ENCODE measurements around the gene FBXO31. TPM values are rescaled to one million over a fixed set of nuclear protein-coding genes. Genes with fewer than 3 reads are reported as not detected.

The FBXO31 gene
- total and polyA plus RNA-seq, 10 of the 15 experiments (the other 5 are each of a cell fraction or from before 2014, with no cell fraction given): 0.19 to 33.1 (median 10.3) TPM

GRCh38 chr16:87392821-87393679 is 9.5 kb upstream of the FBXO31 start:
- ChIA-PET SMC1A (ENCODE audit: uncharacterized antibody, unreplicated experiment) (interaction anchor here (0.5 to 2.6 kb wide), 4 partner anchors 9 to 76 kb away, joined by 3 to 8 read pairs (median 6); partner anchors contain the start of gene C16orf95), CTCF (interaction anchor here (0.6 to 2.7 kb wide), 6 partner anchors 10 to 244 kb away, joined by 3 to 40 read pairs (median 6); partner anchors contain the start of genes C16orf95 and FBXO31), POLR2A (interaction anchor here (0.9 to 5.5 kb wide), 3 partner anchors 10 to 76 kb away, joined by 3 to 36 read pairs (median 3); partner anchors contain the start of genes C16orf95 and FBXO31), RAD21 (ENCODE audit: unreplicated experiment) (interaction anchor here (0.6 to 2.4 kb wide), 2 partner anchors 375 to 384 kb away, joined by 3 to 5 read pairs; no protein-coding TSS in a partner anchor)
- ATAC-seq (no peak), DNase-seq (ENCODE audit: low read depth, low spot score) (no peak), FAIRE-seq (no peak)
- no peaks in the 10 kb centered on the region for H3K27me3 ChIP-seq (replicated peaks in 1 of 2; ENCODE audit: control insufficient read depth in 2 of 2, insufficient read depth in 2 of 2, low read length in 1 of 2)
- H3K36me3 ChIP-seq (ENCODE audit: control insufficient read depth in 2 of 2, insufficient read depth in 2 of 2, low read length in 1 of 2): no peaks in the 10 kb centered on the region
- 2% methylated on average over 46 of the region's 53 CpGs for WGBS (ENCODE audit: insufficient coverage, insufficient replicate concordance, low lambda C conversion rate, missing lambda C conversion rate)
- H3K27ac ChIP-seq (ENCODE audit: control insufficient read depth, insufficient read depth): peak overlapping the region; percentile 54; the same call in 1 of the 2 replicates
- H2AFZ ChIP-seq (ENCODE audit: control insufficient read depth, low read depth, low read length): no peak overlapping the region
- no TSS peak for BruUV-seq (replicated peaks)
- intact Hi-C loops (cut with micrococcal nuclease; ENCODE audit: unreplicated experiment): loop anchor here (1.0 to 5.0 kb wide), 2 partner anchors 242 to 374 kb away; partner anchors contain the start of gene KLHDC4
- peaks cover 9% of the 10 kb centered on the region; the same call in 1 of the 2 replicates for H4K20me1 ChIP-seq (ENCODE audit: control insufficient read depth, insufficient read depth)
- H3K9ac ChIP-seq (ENCODE audit: control insufficient read depth, insufficient read depth, low read length): peak overlapping the region; percentile 74
- H3K4me1 ChIP-seq (ENCODE audit: control insufficient read depth, insufficient read depth, low read length): peaks cover 9% of the 10 kb centered on the region
- in situ Hi-C loops (cut with MboI): loop anchor here (10.0 kb wide), 1 partner anchor 838 kb away; the partner anchor contains the start of gene MTHFSD
- peaks cover 3% of the 10 kb centered on the region for H3K79me2 ChIP-seq (ENCODE audit: control insufficient read depth, insufficient read depth, low read length)
- H3K4me3 ChIP-seq: peak overlapping the region; percentile 77
- H3K4me2 ChIP-seq (ENCODE audit: control insufficient read depth, insufficient read depth): peak overlapping the region; percentile 98
- no peaks in the 10 kb centered on the region for H3K9me3 ChIP-seq (replicated peaks; ENCODE audit: control insufficient read depth, insufficient read depth, low read length)
- TF ChIP-seq BMI1 (IDR thresholded peaks at IDR 0.05; ENCODE audit: borderline replicate concordance) (no peak), SP1 (IDR thresholded peaks at IDR 0.05; ENCODE audit: low read depth, low read length) (no peak), FOXM1 (IDR thresholded peaks at IDR 0.05; ENCODE audit: low read depth, low read length) (no peak), GABPA (IDR thresholded peaks at IDR 0.05; ENCODE audit: low read depth) (no peak), YBX1 (IDR thresholded peaks at IDR 0.05) (no peak), E2F4 (IDR thresholded peaks at IDR 0.05; ENCODE audit: low read depth, low read length) (no peak), RAD51 (IDR thresholded peaks at IDR 0.05) (no peak), ZNF622 (IDR thresholded peaks at IDR 0.05) (no peak), CEBPZ (IDR thresholded peaks at IDR 0.05; ENCODE audit: low read depth, low read length) (no peak), E2F8 (IDR thresholded peaks at IDR 0.05; ENCODE audit: low read depth, partially characterized antibody) (no peak), SRF (IDR thresholded peaks at IDR 0.05; ENCODE audit: low read depth in 2 of 2, low read length in 2 of 2) (no peak), RFX5 (IDR thresholded peaks at IDR 0.05; ENCODE audit: low read depth, low read length) (no peak), SUPT20H (IDR thresholded peaks at IDR 0.05; ENCODE audit: borderline replicate concordance, control insufficient read depth, low read depth, low read length) (no peak), STAT1 (conservative IDR thresholded peaks at IDR 0.05) (no peak), ZNF24 (IDR thresholded peaks at IDR 0.05) (no peak), CREB1 (IDR thresholded peaks at IDR 0.05; ENCODE audit: low read depth) (no peak)
